Endodermal cell (in vitro differentiated cells): ENCODE data around the gene HECTD1. TPM values are rescaled to one million over a fixed set of nuclear protein-coding genes. Genes with fewer than 3 reads are reported as not detected.

Source experiments
- DNase-seq: peaks from one replicate; pipeline ENCODE4 v3.0.0-alpha.2; 2017
- H3K27ac ChIP-seq: 2 replicates; pipeline ENCODE4 v1.5.1; 2013; ENCODE audit warnings: mild to moderate bottlenecking, low read depth, low read length, moderate library complexity
- H3K27me3 ChIP-seq: 2 replicates; pipeline ENCODE4 v1.6.1; 2013; ENCODE audit warnings: mild to moderate bottlenecking, low read length, moderate library complexity; ENCODE audit not compliant: insufficient read depth, control insufficient read depth, poor library complexity, severe bottlenecking
- H3K36me3 ChIP-seq: 2 replicates; pipeline ENCODE4 v1.7.0; 2013; ENCODE audit warnings: mild to moderate bottlenecking, low read length, moderate library complexity; ENCODE audit not compliant: control insufficient read depth, insufficient read depth
- H3K4me1 ChIP-seq: one replicate; pipeline ENCODE4 v1.7.0; 2013; ENCODE audit warnings: low read length; ENCODE audit not compliant: control insufficient read depth, insufficient read depth
- H3K4me3 ChIP-seq: 2 replicates; pipeline ENCODE4 v1.5.1; 2013; ENCODE audit warnings: mild to moderate bottlenecking, low read length, moderate library complexity
- H3K9ac ChIP-seq: 2 replicates; pipeline ENCODE4 v1.6.1; 2013; ENCODE audit warnings: mild to moderate bottlenecking, low read length, moderate library complexity; ENCODE audit not compliant: poor library complexity, severe bottlenecking; ENCODE audit errors: extremely low read depth
- H3K9me3 ChIP-seq: 2 replicates; pipeline ENCODE4 v1.6.1; 2013; ENCODE audit warnings: mild to moderate bottlenecking, low read length, moderate library complexity; ENCODE audit not compliant: control insufficient read depth
- H3K27ac Mint-ChIP-seq: 2 replicates; pipeline ENCODE4 v1.8.0; 2020; ENCODE audit warnings: mixed read lengths
- H3K27me3 Mint-ChIP-seq: 2 replicates; pipeline ENCODE4 v1.8.0; 2021; ENCODE audit warnings: mild to moderate bottlenecking, mixed read lengths; ENCODE audit not compliant: insufficient read depth
- H3K36me3 Mint-ChIP-seq: 2 replicates; pipeline ENCODE4 v1.8.0; 2020; ENCODE audit warnings: low read depth, mixed read lengths
- H3K4me1 Mint-ChIP-seq: 2 replicates; pipeline ENCODE4 v1.8.0; 2020; ENCODE audit warnings: mixed read lengths
- H3K4me3 Mint-ChIP-seq: 2 replicates; pipeline ENCODE4 v1.8.0; 2020; ENCODE audit warnings: mild to moderate bottlenecking, moderate library complexity, mixed read lengths
- H3K9me3 Mint-ChIP-seq: 2 replicates; pipeline ENCODE4 v1.8.0; 2020; ENCODE audit warnings: mild to moderate bottlenecking, mixed read lengths
- WGBS, 2 experiments: methylation state at CpG; one replicate each; pipeline versions ENCODE4 v1.1.5 to v1.1.7; 2013; ENCODE audit warnings: missing lambda C conversion rate in 2 of 2, mixed read lengths in 1 of 2; ENCODE audit not compliant: insufficient coverage in 1 of 2, insufficient read length in 1 of 2; 5-methylcytosine and 5-hydroxymethylcytosine counted together
- total RNA-seq, 2 donors: library from RNA; stranded (reverse); fragmentation: NEBNext Ultra II Directional in 1 of 2; extraction: Animal tissue kit (Norgen Biotek cat#: 25700) in 1 of 2; gene quantifications; 2 replicates in 1 of 2; 3 replicates in 1 of 2; pipeline ENCODE4 v1.2.1, GENCODE V29; 2021
- TF ChIP-seq, protein P1 (sequence below): fragments of 200-600 bp; sonication (generic); conservative IDR thresholded peaks from 2 replicates; pipeline ENCODE4 v1.5.0; 2021; ENCODE audit warnings: antibody characterized with exemption, mild to moderate bottlenecking

Gene HECTD1
- total RNA-seq, 2 donors from 2014 or later, result 118 to 132 TPM

DNA sequence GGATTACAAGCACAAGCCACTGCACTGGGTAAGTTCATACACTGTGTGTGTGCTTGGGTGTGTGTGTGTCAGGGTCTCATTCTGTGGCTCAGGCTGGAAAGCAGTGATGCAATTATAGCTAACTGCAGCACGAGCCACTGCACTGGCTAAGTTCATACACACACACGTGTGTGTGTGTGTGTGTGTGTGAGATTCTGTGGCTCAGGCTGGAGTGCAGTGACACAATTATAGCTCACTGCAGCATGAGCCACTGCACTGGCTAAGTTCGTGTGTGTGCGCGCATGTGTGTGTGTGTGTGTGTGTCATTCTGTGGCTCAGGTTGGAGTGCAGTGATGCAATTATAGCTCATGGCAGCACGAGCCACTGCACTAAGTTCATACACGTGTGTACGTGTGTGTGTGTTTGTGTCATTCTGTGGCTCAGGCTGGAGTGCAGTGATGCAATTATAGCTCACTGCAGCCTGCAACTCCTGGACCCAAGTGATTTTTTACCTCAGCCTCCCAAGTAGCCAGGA is 85.4 kb downstream of the HECTD1 start:
- Mint-ChIP-seq H3K4me3 (no peak overlapping the region), H3K27ac (no peak overlapping the region)
- 86 to 90% methylated on average over 4 to 8 of the region's 8 CpGs for WGBS, 2 experiments

DNA sequence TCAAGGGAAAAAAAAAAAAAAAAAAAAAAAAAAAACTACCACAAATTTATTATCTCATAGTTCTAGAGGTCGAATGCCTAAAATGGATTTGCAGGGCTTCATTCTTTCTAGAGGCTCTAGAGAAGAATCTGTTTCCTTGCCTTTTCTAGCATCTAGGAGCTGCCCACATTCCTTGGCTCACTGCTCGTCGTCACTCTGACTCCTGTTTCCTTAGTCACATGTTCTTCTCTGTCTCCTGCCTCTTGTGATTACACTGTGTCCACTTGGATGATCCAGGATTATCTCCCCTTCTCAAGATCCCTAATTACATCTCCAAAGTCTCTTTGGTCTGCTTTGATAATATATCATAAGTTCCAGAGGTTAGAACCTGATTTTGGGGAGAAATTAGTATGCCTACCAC is 88.7 kb downstream of the HECTD1 start:
- TF ChIP-seq, protein P1, sequence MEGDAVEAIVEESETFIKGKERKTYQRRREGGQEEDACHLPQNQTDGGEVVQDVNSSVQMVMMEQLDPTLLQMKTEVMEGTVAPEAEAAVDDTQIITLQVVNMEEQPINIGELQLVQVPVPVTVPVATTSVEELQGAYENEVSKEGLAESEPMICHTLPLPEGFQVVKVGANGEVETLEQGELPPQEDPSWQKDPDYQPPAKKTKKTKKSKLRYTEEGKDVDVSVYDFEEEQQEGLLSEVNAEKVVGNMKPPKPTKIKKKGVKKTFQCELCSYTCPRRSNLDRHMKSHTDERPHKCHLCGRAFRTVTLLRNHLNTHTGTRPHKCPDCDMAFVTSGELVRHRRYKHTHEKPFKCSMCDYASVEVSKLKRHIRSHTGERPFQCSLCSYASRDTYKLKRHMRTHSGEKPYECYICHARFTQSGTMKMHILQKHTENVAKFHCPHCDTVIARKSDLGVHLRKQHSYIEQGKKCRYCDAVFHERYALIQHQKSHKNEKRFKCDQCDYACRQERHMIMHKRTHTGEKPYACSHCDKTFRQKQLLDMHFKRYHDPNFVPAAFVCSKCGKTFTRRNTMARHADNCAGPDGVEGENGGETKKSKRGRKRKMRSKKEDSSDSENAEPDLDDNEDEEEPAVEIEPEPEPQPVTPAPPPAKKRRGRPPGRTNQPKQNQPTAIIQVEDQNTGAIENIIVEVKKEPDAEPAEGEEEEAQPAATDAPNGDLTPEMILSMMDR, result no peak
- Histone ChIP-seq H3K9ac (no peak overlapping the region), H3K4me3 (no peak overlapping the region), H3K27ac (no peak overlapping the region), H3K36me3 (peaks cover 93% of the 10 kb centered on the region), H3K27me3 (no peaks in the 10 kb centered on the region), H3K9me3 (no peaks in the 10 kb centered on the region), H3K4me1 (peaks cover 3% of the 10 kb centered on the region)
- H3K27me3 Mint-ChIP-seq, result no peaks in the 10 kb centered on the region
- H3K36me3 Mint-ChIP-seq, result peaks cover 75% of the 10 kb centered on the region
- WGBS, 2 experiments, result 99 to 100% methylated on average over 3 of the region's 3 CpGs
- H3K4me1 Mint-ChIP-seq, result peaks cover 12% of the 10 kb centered on the region
- no peak for DNase-seq
- H3K27ac Mint-ChIP-seq, result no peak overlapping the region
- H3K4me3 Mint-ChIP-seq, result no peak overlapping the region
- no peaks in the 10 kb centered on the region for H3K9me3 Mint-ChIP-seq

More for the DNA sequence above, 85.4 kb downstream of the HECTD1 start:
- Histone ChIP-seq H3K27ac (no peak overlapping the region), H3K36me3 (peaks cover 85% of the 10 kb centered on the region), H3K9ac (no peak overlapping the region), H3K4me1 (peaks cover 7% of the 10 kb centered on the region), H3K9me3 (no peaks in the 10 kb centered on the region), H3K4me3 (no peak overlapping the region), H3K27me3 (no peaks in the 10 kb centered on the region)
- H3K4me1 Mint-ChIP-seq, result peaks cover 18% of the 10 kb centered on the region
- H3K27me3 Mint-ChIP-seq, result no peaks in the 10 kb centered on the region
- peaks cover 62% of the 10 kb centered on the region for H3K36me3 Mint-ChIP-seq
- H3K9me3 Mint-ChIP-seq, result no peaks in the 10 kb centered on the region
- no peak for DNase-seq
- TF ChIP-seq, protein P1, result no peak

- H3K27ac ChIP-seq, result no peak overlapping the region
- H3K27ac Mint-ChIP-seq, result no peak overlapping the region
- WGBS, 2 experiments, result 95 to 100% methylated on average over 3 of the region's 3 CpGs
- no peaks in the 10 kb centered on the region for H3K9me3 ChIP-seq
- TF ChIP-seq, protein P1, result no peak
- no peaks in the 10 kb centered on the region for H3K9me3 Mint-ChIP-seq
- no peaks in the 10 kb centered on the region for H3K4me1 Mint-ChIP-seq
- no peak overlapping the region for H3K9ac ChIP-seq
- H3K4me3 Mint-ChIP-seq, result no peak overlapping the region
- H3K27me3 ChIP-seq, result no peaks in the 10 kb centered on the region
- peaks cover 91% of the 10 kb centered on the region for H3K36me3 ChIP-seq
- H3K4me3 ChIP-seq, result no peak overlapping the region
- peaks cover 82% of the 10 kb centered on the region for H3K36me3 Mint-ChIP-seq
- H3K4me1 ChIP-seq, result no peaks in the 10 kb centered on the region
- no peaks in the 10 kb centered on the region for H3K27me3 Mint-ChIP-seq
- DNase-seq, result no peak
These were observed 93.8 kb downstream of the HECTD1 start for GRCh38 chr14:31113794-31114193.
